Neural progenitor cell (in vitro differentiated cells): ENCODE data around the gene PRDM12. TPM values are rescaled to one million over a fixed set of nuclear protein-coding genes. Genes with fewer than 3 reads are reported as not detected.

Experiments
- DNase-seq: peaks from one replicate; pipeline ENCODE4 v3.0.0-alpha.2; 2016; ENCODE audit warnings: low spot score
- H2AFZ ChIP-seq: fragments of 200-600 bp; sonication (generic); replicated peaks from 2 replicates; pipeline ENCODE4 v1.6.1; 2016; ENCODE audit warnings: antibody characterized with exemption
- H3F3A ChIP-seq: fragments of 200-600 bp; sonication (generic); 2 replicates; pipeline ENCODE4 v1.6.1; 2016; ENCODE audit warnings: antibody characterized with exemption, low read depth
- H3K27ac ChIP-seq: fragments of 200-600 bp; sonication (generic); 2 replicates; pipeline ENCODE4 v1.5.1; 2016; ENCODE audit warnings: mild to moderate bottlenecking
- H3K27me3 ChIP-seq: fragments of 200-600 bp; sonication (generic); 2 replicates; pipeline ENCODE4 v1.6.1; 2016; ENCODE audit warnings: mild to moderate bottlenecking, moderate library complexity
- H3K36me3 ChIP-seq: fragments of 200-600 bp; sonication (generic); 2 replicates; pipeline ENCODE4 v1.5.1; 2016
- H3K4me1 ChIP-seq: fragments of 200-600 bp; sonication (generic); 2 replicates; pipeline ENCODE4 v1.6.1; 2016; ENCODE audit warnings: mixed run types
- H3K4me2 ChIP-seq: fragments of 200-600 bp; sonication (generic); 2 replicates; pipeline ENCODE4 v1.6.1; 2016
- H3K4me3 ChIP-seq: fragments of 200-600 bp; sonication (generic); 2 replicates; pipeline ENCODE4 v1.5.1; 2016
- H3K79me2 ChIP-seq: fragments of 200-600 bp; sonication (generic); 2 replicates; pipeline ENCODE4 v1.6.1; 2016; ENCODE audit warnings: low read depth
- H3K9ac ChIP-seq: fragments of 200-600 bp; sonication (generic); 2 replicates; pipeline ENCODE4 v1.6.1; 2016
- H3K9me3 ChIP-seq: fragments of 200-600 bp; sonication (generic); 2 replicates; pipeline ENCODE4 v1.5.1; 2016; ENCODE audit warnings: low read depth
- H4K20me1 ChIP-seq: fragments of 200-600 bp; sonication (generic); 2 replicates; pipeline ENCODE4 v1.6.1; 2016; ENCODE audit warnings: low read depth
- H3K27ac Mint-ChIP-seq: 3 replicates; pipeline ENCODE4 v1.8.0; 2021; ENCODE audit warnings: mixed read lengths
- H3K27me3 Mint-ChIP-seq: 2 replicates; pipeline ENCODE4 v1.8.0; 2022; ENCODE audit warnings: low read depth, mild to moderate bottlenecking, inconsistent platforms, moderate library complexity, mixed read lengths; ENCODE audit not compliant: insufficient read depth
- H3K36me3 Mint-ChIP-seq: 3 replicates; pipeline ENCODE4 v1.8.0; 2021; ENCODE audit warnings: mixed read lengths
- H3K4me1 Mint-ChIP-seq: 3 replicates; pipeline ENCODE4 v1.8.0; 2021; ENCODE audit warnings: mixed read lengths
- H3K4me3 Mint-ChIP-seq: 3 replicates; pipeline ENCODE4 v1.8.0; 2021; ENCODE audit warnings: mild to moderate bottlenecking, moderate library complexity, mixed read lengths
- H3K9me3 Mint-ChIP-seq: 3 replicates; pipeline ENCODE4 v1.8.0; 2020; ENCODE audit warnings: mixed read lengths
- EZH2 ChIP-seq: fragments of 200-600 bp; sonication (generic); IDR thresholded peaks from 2 replicates; pipeline ENCODE4 v1.6.1; 2017; ENCODE audit warnings: antibody characterized with exemption, mild to moderate bottlenecking, moderate library complexity
- EZH2phosphoT487 ChIP-seq: fragments of 200-600 bp; sonication (generic); IDR thresholded peaks from 2 replicates; pipeline ENCODE4 v1.6.1; 2017; ENCODE audit warnings: antibody characterized with exemption
- total RNA-seq: library from RNA; depleted of rRNA; stranded (reverse); fragments of >200 nt; gene quantifications from 2 replicates; pipeline ENCODE4 v1.2.3, GENCODE V29; 2015; ENCODE audit warnings: low replicate concordance
- TF ChIP-seq, protein P1 (sequence below): fragments of 200-600 bp; sonication (generic); IDR thresholded peaks from 2 replicates; pipeline ENCODE4 v1.5.1; 2017; ENCODE audit warnings: antibody characterized with exemption, mild to moderate bottlenecking

The PRDM12 gene
- total RNA-seq, 1 donor from 2014 or later, result not detected

DNA sequence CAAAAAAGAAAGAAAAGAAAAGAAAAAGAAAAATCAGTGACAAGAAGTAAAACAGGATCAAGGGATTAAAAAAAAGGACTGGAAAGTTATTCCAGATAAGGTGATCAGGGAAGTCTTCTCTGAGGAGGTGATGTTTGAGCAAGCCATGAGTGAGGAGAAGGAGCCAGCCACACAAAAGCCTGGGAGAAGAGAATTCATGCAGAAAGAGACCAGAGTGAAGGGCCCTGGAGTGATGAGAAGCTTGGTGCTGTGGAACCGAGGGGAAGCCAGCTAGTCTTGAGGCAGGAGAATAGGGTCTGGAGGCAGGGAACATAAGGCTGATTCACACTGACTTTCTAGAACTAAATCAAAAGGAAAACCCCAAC lies 25.2 kb downstream of the PRDM12 start:
- no peak overlapping the region for H3K27ac Mint-ChIP-seq
- peak overlapping the region; percentile 62 for H3K4me2 ChIP-seq

DNA sequence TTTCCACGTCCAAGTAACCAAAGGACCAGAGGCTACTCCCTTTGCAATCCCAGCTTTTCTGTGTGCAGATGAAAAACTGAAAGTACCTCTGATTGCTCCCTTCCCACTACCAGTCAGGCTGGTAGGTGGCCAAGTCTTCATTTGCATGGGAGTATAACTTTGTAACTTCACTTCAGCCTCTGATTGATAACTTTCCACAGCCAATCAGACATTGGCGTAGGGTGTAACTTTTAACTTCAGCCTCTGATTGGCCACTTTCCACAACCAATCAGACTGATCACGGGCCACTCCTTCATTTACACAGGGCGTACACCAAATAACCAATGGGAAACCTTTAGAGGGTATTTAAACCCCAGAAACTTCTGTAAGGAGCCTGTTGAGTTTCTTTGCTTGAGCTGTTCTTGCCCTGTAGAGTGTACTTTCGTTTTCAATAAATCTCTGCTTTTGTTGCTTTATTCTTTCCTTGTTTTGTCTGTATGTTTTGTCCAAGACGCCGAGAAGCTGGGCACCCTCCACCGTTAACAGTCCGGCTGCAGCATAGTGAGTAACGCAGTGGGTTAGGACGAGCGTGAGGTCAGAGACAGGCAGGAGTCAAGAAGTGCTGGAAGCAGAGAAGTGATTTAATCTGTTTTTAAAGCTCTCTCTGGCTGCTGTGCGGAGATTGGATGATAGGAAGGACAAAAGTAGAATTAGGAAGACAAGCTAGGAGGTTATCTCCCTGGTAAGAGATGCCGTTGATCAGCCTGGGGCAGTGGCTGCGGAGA lies 25.7 kb downstream of the PRDM12 start:
- H2AFZ ChIP-seq, result peak overlapping the region; percentile 95
- H3K79me2 ChIP-seq, result peaks cover 15% of the 10 kb centered on the region
- Mint-ChIP-seq H3K4me3 (no peak overlapping the region), H3K27me3 (peaks cover 25% of the 10 kb centered on the region), H3K9me3 (peaks cover 3% of the 10 kb centered on the region), H3K36me3 (peaks cover 2% of the 10 kb centered on the region), H3K4me1 (peaks cover 40% of the 10 kb centered on the region), H3K27ac (no peak overlapping the region)
- peaks cover 34% of the 10 kb centered on the region for H3F3A ChIP-seq
- TF ChIP-seq, protein P1, sequence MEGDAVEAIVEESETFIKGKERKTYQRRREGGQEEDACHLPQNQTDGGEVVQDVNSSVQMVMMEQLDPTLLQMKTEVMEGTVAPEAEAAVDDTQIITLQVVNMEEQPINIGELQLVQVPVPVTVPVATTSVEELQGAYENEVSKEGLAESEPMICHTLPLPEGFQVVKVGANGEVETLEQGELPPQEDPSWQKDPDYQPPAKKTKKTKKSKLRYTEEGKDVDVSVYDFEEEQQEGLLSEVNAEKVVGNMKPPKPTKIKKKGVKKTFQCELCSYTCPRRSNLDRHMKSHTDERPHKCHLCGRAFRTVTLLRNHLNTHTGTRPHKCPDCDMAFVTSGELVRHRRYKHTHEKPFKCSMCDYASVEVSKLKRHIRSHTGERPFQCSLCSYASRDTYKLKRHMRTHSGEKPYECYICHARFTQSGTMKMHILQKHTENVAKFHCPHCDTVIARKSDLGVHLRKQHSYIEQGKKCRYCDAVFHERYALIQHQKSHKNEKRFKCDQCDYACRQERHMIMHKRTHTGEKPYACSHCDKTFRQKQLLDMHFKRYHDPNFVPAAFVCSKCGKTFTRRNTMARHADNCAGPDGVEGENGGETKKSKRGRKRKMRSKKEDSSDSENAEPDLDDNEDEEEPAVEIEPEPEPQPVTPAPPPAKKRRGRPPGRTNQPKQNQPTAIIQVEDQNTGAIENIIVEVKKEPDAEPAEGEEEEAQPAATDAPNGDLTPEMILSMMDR, result no peak
- TF ChIP-seq EZH2phosphoT487 (no peak), EZH2 (no peak)
- peak; percentile 84 for DNase-seq
- peak overlapping the region; percentile 30 for H3K4me3 ChIP-seq
- no peaks in the 10 kb centered on the region for H3K9me3 ChIP-seq
- H3K9ac ChIP-seq, result no peak overlapping the region
- H3K4me2 ChIP-seq, result peak overlapping the region; percentile 62
- no peaks in the 10 kb centered on the region for H3K36me3 ChIP-seq
- no peak overlapping the region for H3K27ac ChIP-seq
- H3K4me1 ChIP-seq, result peaks cover 32% of the 10 kb centered on the region
- H3K27me3 ChIP-seq, result no peaks in the 10 kb centered on the region
- peaks cover 12% of the 10 kb centered on the region for H4K20me1 ChIP-seq

More for the DNA sequence above, 25.2 kb downstream of the PRDM12 start:
- Histone ChIP-seq H2AFZ (peak overlapping the region; percentile 95), H3K9me3 (no peaks in the 10 kb centered on the region), H3K79me2 (peaks cover 9% of the 10 kb centered on the region), H3K9ac (no peak overlapping the region), H3K27ac (no peak overlapping the region), H4K20me1 (peaks cover 6% of the 10 kb centered on the region), H3K4me1 (peaks cover 26% of the 10 kb centered on the region), H3F3A (peaks cover 34% of the 10 kb centered on the region), H3K4me3 (peak overlapping the region; percentile 22), H3K36me3 (no peaks in the 10 kb centered on the region), H3K27me3 (no peaks in the 10 kb centered on the region)
- Mint-ChIP-seq H3K4me3 (no peak overlapping the region), H3K36me3 (peaks cover 2% of the 10 kb centered on the region), H3K9me3 (peaks cover 8% of the 10 kb centered on the region), H3K4me1 (peaks cover 36% of the 10 kb centered on the region), H3K27me3 (peaks cover 31% of the 10 kb centered on the region)
- TF ChIP-seq, protein P1, result no peak
- TF ChIP-seq EZH2 (no peak), EZH2phosphoT487 (no peak)
- DNase-seq, result no peak

DNA sequence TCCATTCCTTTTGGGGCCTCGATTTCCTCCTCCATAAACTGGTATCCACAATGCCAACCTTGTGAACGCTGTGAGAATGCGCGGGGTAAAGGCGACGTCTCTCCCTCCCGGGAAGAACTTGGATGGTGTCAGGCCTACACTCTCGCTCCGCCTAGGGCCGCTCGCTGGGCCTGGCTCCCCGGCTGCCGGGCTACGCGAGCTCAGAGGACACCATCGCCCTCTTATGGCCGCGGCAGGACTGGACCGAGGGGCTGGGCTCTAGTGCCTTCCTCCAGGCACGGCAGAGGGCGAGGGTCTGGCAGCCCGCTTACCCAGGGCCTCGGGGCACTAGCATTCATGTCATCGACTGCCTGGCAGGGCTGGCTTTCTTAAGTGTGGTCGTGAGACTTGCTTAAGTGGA lies 27.9 kb downstream of the PRDM12 start:
- Mint-ChIP-seq H3K4me1 (peaks cover 47% of the 10 kb centered on the region), H3K27me3 (peaks cover 17% of the 10 kb centered on the region), H3K4me3 (peak overlapping the region; percentile 97), H3K9me3 (no peaks in the 10 kb centered on the region), H3K27ac (peak overlapping the region; percentile 6), H3K36me3 (peaks cover 18% of the 10 kb centered on the region)
- peak; percentile 95 for DNase-seq
- H2AFZ ChIP-seq, result peak overlapping the region; percentile 71
- no peaks in the 10 kb centered on the region for H3K9me3 ChIP-seq
- peaks cover 36% of the 10 kb centered on the region for H3K4me1 ChIP-seq
- H3F3A ChIP-seq, result peaks cover 41% of the 10 kb centered on the region
- peak overlapping the region; percentile 77 for H3K4me2 ChIP-seq
- H3K27ac ChIP-seq, result no peak overlapping the region
- H3K79me2 ChIP-seq, result peaks cover 37% of the 10 kb centered on the region
- no peak overlapping the region for H3K9ac ChIP-seq
- H3K4me3 ChIP-seq, result peak overlapping the region; percentile 81
- no peaks in the 10 kb centered on the region for H3K36me3 ChIP-seq
- H3K27me3 ChIP-seq, result no peaks in the 10 kb centered on the region
- TF ChIP-seq, protein P1, result peak; percentile 79
- TF ChIP-seq EZH2 (no peak), EZH2phosphoT487 (no peak)
- H4K20me1 ChIP-seq, result peaks cover 34% of the 10 kb centered on the region
